Left hindlimb (tissue), 1 donor: Measurements from ENCODE around the gene ZKSCAN4.
A peak's percentile ranks its signal among the peaks of the same experiment; 100 is the strongest.

Experiments
- DNase-seq: peaks from one replicate; pipeline ENCODE4 v3.0.0-alpha.2; 2018

The ZKSCAN4 gene

DNA sequence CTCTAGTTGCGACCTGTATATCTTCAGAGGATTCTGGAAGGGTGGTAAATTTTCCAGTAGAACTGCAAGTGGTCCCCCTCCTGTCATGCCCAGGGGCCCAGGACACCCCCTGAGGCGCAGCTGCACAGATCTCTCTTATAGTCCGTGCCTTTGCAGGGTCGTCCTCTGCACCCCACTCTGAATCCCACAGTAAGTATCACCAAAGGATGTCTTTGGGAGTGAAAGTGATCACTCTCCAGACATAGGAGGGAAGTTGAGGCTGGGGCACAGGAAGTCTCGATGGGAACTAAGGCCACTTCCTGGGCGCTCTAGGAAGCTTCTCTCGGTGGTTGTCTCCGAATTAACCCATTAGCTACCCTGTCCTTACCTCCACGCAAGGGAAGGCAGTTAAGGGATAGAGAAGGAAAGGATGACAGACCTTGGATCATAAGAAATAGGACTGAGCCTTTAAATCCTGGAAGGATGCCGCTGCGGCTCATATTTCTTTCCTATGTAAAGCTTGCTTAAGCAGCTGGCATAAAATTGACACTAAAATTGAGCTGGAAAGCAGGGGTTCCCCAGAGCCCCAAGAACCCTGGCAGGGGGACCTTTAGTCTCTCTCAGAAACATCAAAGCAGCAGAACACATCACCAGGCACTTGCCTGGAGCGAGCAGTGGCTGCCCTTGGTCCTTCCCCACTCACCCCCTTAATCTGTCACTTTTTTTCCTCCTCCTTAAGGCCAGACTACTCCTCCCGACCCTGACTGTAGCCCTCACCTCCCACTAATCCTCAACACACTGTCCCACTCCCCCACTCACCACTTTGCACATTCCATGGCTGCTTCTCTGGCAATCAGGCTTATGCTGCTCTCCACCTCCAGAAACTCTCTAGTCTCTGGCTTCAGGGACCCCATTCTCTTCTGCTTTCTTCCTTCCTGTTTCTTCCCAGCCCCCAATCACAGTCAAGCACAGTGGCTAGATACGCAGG is at the start of gene ZKSCAN4:
TSS of gene ZKSCAN4 (minus strand) at position 261 of the 967 bp plus-strand sequence. CDS start 289 bp downstream, outside the sequence.
- DNase-seq = peak; percentile 82

GRCh38 chr6:28296520-28297060 is 44.5 kb upstream of the ZKSCAN4 start:
- no peak for DNase-seq

GRCh38 chr6:28295326-28295725 is 43.3 kb upstream of the ZKSCAN4 start:
- no peak for DNase-seq

GRCh38 chr6:28291573-28291972 is 39.5 kb upstream of the ZKSCAN4 start:
- no peak for DNase-seq

GRCh38 chr6:28282926-28283325 is 30.9 kb upstream of the ZKSCAN4 start:
- no peak for DNase-seq

DNA sequence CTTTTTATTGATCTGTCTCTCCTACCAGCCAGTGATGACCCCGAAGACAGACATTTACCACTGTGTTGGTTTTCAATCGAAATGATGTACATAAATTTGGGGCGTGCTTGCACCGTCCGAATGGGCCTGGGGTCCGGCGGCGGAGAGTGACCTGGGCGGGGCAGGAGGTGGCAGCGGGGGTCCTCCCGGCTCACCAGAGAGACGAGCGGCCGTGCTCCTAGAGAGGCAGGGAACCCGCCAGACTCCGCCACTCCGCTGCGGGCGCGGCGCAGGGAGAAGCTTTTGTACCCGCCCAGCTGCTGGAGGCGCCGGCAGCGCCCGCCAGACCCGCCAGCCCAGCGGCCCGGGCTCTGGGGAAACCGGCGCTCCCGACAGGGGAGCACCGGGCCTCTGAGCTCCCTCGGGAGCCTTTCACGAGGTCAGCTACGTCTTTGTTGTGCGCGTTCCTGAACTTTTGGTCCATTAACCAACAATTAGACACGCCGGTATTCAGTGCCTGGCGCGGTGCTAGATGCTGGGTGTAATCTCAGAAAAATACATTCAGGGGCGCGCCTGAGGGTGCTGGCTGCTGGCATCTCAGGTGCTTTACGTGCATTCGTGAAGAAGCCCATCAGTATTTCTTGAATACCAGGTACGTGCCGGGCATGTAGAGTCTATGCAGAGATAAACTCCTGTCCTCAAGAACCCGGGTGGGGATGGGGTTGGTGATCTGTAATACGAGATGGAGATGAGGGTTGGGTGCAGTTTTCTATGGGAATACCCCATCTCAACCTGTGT is 29.4 kb upstream of the ZKSCAN4 start, which contains the start of gene PGBD1:
TSS of gene PGBD1 (plus strand) at position 285 of the 777 bp plus-strand sequence. CDS start 2,242 bp downstream, outside the sequence.
- peak; percentile 80 for DNase-seq

DNA sequence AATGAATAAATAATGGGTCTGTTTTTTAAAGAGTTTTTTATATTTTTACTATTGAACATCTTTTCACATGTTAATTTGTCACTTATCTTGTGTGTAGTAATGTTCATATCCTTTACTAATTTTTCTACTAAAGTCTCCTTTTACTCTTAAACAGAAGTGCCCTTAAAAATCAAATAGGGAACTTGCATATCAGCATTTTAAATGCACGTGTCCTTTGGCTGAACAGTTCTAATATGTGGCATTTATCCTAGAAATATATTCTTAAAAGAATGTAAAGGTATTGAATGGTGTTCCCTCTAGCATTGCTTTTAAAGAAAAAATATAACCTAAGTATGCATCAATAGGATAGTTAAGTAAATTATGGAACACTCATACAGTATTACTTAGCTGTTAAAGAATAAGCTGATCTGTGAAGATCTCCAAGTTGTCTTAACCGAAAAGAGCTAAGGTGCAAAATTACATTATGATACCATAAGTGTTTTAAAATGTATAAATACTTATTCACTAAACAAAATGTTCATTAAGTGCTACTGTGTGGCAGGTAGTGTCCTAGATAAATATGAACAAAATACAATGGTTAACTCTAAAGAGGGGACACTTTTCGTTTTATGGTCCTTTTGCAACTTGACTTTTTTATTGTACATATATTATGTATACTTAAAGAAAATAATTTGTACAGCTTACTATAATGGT is 28.7 kb upstream of the ZKSCAN4 start:
- DNase-seq = no peak

DNA sequence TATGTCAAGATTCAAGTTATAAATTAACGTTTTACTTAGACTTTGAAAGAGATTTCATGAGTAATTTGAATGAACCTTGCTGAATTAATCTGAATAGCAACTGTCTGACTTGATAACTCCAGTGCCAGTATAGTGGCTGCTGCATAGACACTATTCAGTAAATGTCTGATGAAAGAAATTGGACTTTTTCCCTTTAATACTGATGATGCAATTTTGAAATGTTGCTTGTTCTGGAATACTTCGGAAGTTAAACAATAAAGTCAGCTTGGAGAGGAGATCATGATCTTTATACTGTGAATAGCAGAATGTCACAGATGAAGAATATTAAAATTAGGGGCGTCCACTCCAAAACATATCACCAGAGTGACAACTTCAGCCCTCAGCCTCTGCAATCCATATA is 25.7 kb upstream of the ZKSCAN4 start:
- DNase-seq = no peak

- DNase-seq = no peak
Observed at GRCh38 chr6:28274888-28275287, 22.8 kb upstream of the ZKSCAN4 start.

GRCh38 chr6:28269492-28269891 is 17.4 kb upstream of the ZKSCAN4 start:
- DNase-seq = no peak

GRCh38 chr6:28267695-28268059 is 15.6 kb upstream of the ZKSCAN4 start:
- no peak for DNase-seq

DNA sequence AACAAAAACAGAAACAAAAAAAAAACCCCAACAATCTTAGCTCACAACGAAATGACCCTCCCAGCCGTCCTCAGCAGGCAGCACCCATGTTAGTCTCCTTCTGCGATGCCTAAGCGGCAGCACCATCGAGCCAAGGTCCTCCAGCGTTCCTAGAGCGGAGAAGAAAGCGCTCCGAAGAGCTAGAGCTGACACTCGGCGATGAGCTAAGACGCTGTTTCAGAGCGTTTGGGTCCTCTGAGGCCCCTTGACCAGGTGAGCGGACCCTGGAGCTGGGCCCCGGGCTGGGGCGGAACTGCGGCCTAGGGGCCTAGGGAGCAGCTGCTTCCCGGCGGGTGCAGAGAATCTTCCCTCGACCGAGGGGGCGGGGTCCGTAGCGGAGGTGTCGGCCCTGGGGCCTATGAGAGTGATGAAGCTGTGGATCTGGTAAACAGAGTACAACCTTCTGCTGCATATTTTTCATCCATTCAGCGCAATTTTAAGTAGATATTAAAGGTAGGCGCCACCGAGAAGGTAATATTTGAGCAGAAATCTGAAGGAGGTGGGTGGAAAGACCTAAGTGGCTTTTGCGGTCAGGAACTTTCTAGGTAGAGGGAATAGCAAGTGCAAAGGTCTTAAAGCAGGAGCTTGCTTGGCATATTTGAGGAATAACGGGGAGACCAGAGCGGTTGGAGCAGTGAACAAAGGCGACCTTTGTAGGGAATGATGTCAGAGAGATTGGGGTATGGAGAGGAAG is 15.1 kb upstream of the ZKSCAN4 start, which contains the start of gene ZSCAN26:
TSS of gene ZSCAN26 (plus strand) at position 182 of the 733 bp plus-strand sequence. CDS start 4,777 bp downstream, outside the sequence.
- DNase-seq = peak; percentile 91

DNA sequence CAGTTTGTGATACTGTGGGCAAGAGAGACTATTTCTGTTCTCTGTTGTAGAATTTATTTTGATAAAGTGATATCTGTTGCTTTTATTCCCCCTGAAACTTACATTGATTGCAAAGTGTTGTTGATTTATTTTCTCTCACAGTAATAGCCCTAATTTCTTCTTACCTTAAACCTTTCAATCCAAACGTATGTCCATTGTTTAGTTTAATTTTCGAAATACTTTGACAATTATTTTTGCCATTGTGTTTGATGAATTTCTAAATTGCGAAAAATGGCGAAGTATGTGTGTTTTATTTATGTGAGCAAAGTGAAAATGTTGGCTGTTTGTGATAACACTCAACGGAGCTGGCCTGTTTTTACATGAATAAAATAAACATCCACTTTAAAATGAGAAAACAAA is 14.5 kb upstream of the ZKSCAN4 start:
- DNase-seq = no peak

- no peak for DNase-seq
Observed at GRCh38 chr6:28264834-28265401, 12.8 kb upstream of the ZKSCAN4 start.

- no peak for DNase-seq
Observed at GRCh38 chr6:28263922-28264321, 11.9 kb upstream of the ZKSCAN4 start.

DNA sequence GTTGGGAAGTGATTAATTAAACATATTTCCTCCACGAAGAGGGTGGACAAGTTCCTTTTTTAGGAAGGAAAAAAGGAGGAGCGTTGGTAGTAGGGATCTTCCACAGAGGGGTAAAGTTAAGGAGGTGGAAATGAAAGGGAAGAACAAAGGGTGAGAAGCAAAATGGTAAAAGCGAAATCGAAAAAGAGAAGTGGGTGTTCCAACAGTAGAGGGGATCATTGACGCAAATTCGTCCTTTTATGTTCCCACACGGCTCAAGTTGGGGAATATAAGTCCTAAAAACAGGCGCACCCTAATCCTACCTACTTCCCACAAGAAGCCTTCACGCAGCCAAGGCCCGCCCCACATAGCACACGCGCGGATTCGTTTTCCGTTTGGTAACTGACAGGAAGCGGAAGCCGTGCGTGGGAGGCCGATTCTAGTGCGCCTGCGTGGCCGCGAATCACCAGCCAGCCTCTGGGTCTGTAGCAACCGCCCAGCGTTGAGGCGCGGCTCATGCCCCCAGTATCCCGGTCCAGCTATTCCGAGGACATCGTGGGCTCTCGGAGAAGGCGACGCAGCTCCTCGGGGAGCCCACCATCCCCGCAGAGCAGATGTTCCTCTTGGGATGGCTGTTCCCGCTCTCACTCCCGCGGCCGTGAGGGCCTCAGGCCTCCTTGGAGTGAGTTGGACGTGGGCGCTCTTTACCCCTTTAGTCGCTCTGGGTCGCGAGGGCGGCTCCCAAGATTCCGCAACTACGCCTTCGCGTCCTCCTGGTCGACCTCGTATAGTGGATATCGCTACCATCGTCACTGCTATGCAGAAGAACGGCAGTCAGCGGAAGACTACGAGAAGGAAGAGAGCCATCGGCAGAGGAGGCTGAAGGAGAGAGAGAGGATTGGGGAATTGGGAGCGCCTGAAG is 7.1 kb upstream of the ZKSCAN4 start, which contains the start of gene NKAPL:
TSS of gene NKAPL (plus strand) at position 421 of the 901 bp plus-strand sequence. CDS start at position 496, 75 bp downstream.
- DNase-seq = peak; percentile 82

DNA sequence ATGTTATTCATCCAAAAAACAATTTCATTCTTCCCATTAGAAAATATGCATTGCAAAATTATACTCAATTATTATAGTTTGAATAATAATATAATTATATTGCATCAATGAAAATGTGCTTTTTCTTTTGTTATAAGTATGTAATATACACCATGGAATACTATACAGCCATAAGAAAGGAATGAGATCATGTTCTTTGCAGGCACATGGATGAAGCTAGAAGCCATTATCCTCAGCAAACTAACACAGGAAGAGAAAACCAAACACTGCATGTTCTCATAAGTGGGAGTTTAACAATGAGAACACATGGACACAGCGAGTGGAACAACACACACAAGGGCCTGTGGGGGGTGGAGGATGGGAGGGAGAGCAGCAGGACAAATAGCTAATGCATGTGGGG is 5.0 kb upstream of the ZKSCAN4 start:
- DNase-seq = no peak

GRCh38 chr6:28254121-28254519 is 2.1 kb upstream of the ZKSCAN4 start:
- DNase-seq = no peak

- DNase-seq = no peak
Observed at GRCh38 chr6:28251661-28252008, 434 bp downstream of the ZKSCAN4 start.

DNA sequence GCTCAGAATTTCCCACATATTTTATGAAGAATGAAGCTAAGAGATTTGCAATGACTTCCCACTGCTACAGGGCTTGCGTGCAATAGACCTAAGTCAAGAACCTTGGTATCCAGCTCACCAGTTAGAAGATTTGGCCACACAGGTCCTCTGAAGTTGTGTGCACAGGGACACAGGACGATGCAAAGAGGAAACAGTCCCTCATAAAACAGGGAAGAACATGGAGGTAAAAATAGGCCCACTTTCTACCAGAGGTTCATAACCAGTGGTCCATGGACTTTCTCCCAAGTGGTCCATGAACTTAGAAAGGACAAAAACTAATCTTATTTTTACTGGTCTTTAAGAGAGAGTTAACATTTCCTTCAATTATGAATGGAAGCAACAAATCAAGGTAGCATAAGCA is 1.3 kb downstream of the ZKSCAN4 start:
- DNase-seq = no peak
